BJ (cell line): Measurements from ENCODE around the gene HIBADH. TPM values are rescaled to one million over a fixed set of nuclear protein-coding genes. Genes with fewer than 3 reads are reported as not detected.

Experiments
- CTCF ChIA-PET: fragments of 350-600 bp; formaldehyde crosslinking; extraction: SDS; loops from one replicate; lab custom pipeline; 2021; ENCODE audit warnings: antibody characterized with exemption, inconsistent platforms; lab: Yijun Ruan, JAX
- POLR2A ChIA-PET: fragments of 300-600 bp; sonication (Branson Sonifier 250); formaldehyde crosslinking; extraction: SDS; loops from one replicate; lab custom pipeline; 2021; ENCODE audit warnings: antibody characterized with exemption; lab: Charles Lee
- DNase-seq: peaks from one replicate; pipeline ENCODE4 v3.0.0-alpha.2; 2011; ENCODE audit warnings: low read depth
- H3K27me3 ChIP-seq: 2 replicates; pipeline ENCODE4 v1.6.0; 2011; ENCODE audit warnings: low read length; ENCODE audit not compliant: control insufficient read depth, insufficient read depth
- H3K36me3 ChIP-seq: 2 replicates; pipeline ENCODE4 v1.5.1; 2011; ENCODE audit warnings: low read length; ENCODE audit not compliant: control insufficient read depth, insufficient read depth
- H3K4me3 ChIP-seq: 2 replicates; pipeline ENCODE4 v1.5.1; 2011; ENCODE audit warnings: low read depth, mild to moderate bottlenecking, control low read depth, low read length
- CTCF ChIP-seq: IDR thresholded peaks from 2 replicates; pipeline ENCODE4 v1.5.1; 2011; ENCODE audit warnings: low read depth, mild to moderate bottlenecking, control low read depth, inconsistent platforms, low read length, moderate library complexity; ENCODE audit not compliant: insufficient read depth
- polyA plus RNA-seq: library from polyadenylated mRNA; depleted of rRNA; stranded (reverse); fragments of >200 nt; gene quantifications from 2 replicates; pipeline ENCODE4 v1.2.3, GENCODE V29; 2011

Gene HIBADH
- polyA plus RNA-seq, 1 experiment, result 42.4 TPM

GRCh38 chr7:27605689-27606269, 56.9 kb downstream of the HIBADH start:
- no peaks in the 10 kb centered on the region for H3K36me3 ChIP-seq
- H3K27me3 ChIP-seq, result no peaks in the 10 kb centered on the region
- no peak overlapping the region for H3K4me3 ChIP-seq
- ChIA-PET CTCF (interaction anchor here (0.7 to 2.3 kb wide), 6 partner anchors 13 to 410 kb away, joined by 3 to 10 read pairs (median 4); no protein-coding TSS in a partner anchor), POLR2A (interaction anchor here (0.7 kb wide), 1 partner anchor 485 kb away, joined by 5 read pairs; no protein-coding TSS in a partner anchor)
- TF ChIP-seq CTCF, result peak; percentile 50
- no peak for DNase-seq

- Histone ChIP-seq H3K4me3 (no peak overlapping the region), H3K27me3 (no peaks in the 10 kb centered on the region), H3K36me3 (no peaks in the 10 kb centered on the region)
- CTCF ChIA-PET, result interaction anchor here (1.4 to 2.3 kb wide), 2 partner anchors 13 to 409 kb away, joined by 4 to 10 read pairs; no protein-coding TSS in a partner anchor
- no peak for DNase-seq
- TF ChIP-seq CTCF, result no peak
- POLR2A ChIA-PET, result no interaction called here
These were observed 57.4 kb downstream of the HIBADH start for GRCh38 chr7:27605283-27605682.

GRCh38 chr7:27603813-27604212, 58.9 kb downstream of the HIBADH start:
- no peak for TF ChIP-seq CTCF
- ChIA-PET CTCF (interaction anchor here (0.9 to 1.0 kb wide), 2 partner anchors 12 to 408 kb away, joined by 3 read pairs; no protein-coding TSS in a partner anchor), POLR2A (no interaction called here)
- Histone ChIP-seq H3K27me3 (no peaks in the 10 kb centered on the region), H3K36me3 (no peaks in the 10 kb centered on the region), H3K4me3 (no peak overlapping the region)
- DNase-seq, result no peak

GRCh38 chr7:27602766-27603165, 59.9 kb downstream of the HIBADH start:
- Histone ChIP-seq H3K36me3 (no peaks in the 10 kb centered on the region), H3K4me3 (no peak overlapping the region), H3K27me3 (no peaks in the 10 kb centered on the region)
- DNase-seq, result no peak
- ChIA-PET CTCF (interaction anchor here (1.0 kb wide), 1 partner anchor 10 kb away, joined by 3 read pairs; no protein-coding TSS in a partner anchor), POLR2A (no interaction called here)
- TF ChIP-seq CTCF, result no peak

GRCh38 chr7:27601217-27601616, 61.5 kb downstream of the HIBADH start:
- Histone ChIP-seq H3K4me3 (no peak overlapping the region), H3K27me3 (no peaks in the 10 kb centered on the region), H3K36me3 (no peaks in the 10 kb centered on the region)
- TF ChIP-seq CTCF, result no peak
- DNase-seq, result no peak
- ChIA-PET POLR2A (no interaction called here), CTCF (no interaction called here)
